Hematopoietic multipotent progenitor cell treated with erythropoietin and hydrocortisone succinate and interleukin-3 and kit ligand, for 8 days (in vitro differentiated cells): Measurements from ENCODE around the gene PCDH15.
"Not testable (repeated sequence)": the region's sequence is repeated elsewhere in the genome, so short reads cannot be mapped to it uniquely, and the experiment has no call there.

ENCODE experiments used
- DNase-seq: peaks from one replicate; pipeline ENCODE4 v3.0.0-alpha.2; 2015

The PCDH15 gene

GRCh38 chr10:54531296-54531695 lies 269.7 kb downstream of the PCDH15 start:
- no peak for DNase-seq

- DNase-seq: no peak
Observed at GRCh38 chr10:54530299-54530698, 270.7 kb downstream of the PCDH15 start.

GRCh38 chr10:54525816-54526215 lies 275.2 kb downstream of the PCDH15 start:
- DNase-seq: no peak

GRCh38 chr10:54515244-54515643 lies 285.8 kb downstream of the PCDH15 start:
- not testable (repeated sequence) for DNase-seq

GRCh38 chr10:54503863-54504262 lies 297.2 kb downstream of the PCDH15 start:
- no peak for DNase-seq

GRCh38 chr10:54501929-54502328 lies 299.1 kb downstream of the PCDH15 start:
- DNase-seq: no peak

GRCh38 chr10:54496852-54497251 lies 304.2 kb downstream of the PCDH15 start:
- no peak for DNase-seq

GRCh38 chr10:54487743-54488142 lies 313.3 kb downstream of the PCDH15 start:
- DNase-seq: no peak

GRCh38 chr10:54485971-54486370 lies 315.1 kb downstream of the PCDH15 start:
- DNase-seq: no peak

GRCh38 chr10:54484186-54484585 lies 316.8 kb downstream of the PCDH15 start:
- DNase-seq: no peak

GRCh38 chr10:54478601-54479000 lies 322.4 kb downstream of the PCDH15 start:
- no peak for DNase-seq

- no peak for DNase-seq
Observed at GRCh38 chr10:54477738-54478137, 323.3 kb downstream of the PCDH15 start.

GRCh38 chr10:54470324-54470631 lies 330.8 kb downstream of the PCDH15 start:
- no peak for DNase-seq

GRCh38 chr10:54469587-54470323 lies 331.3 kb downstream of the PCDH15 start:
- no peak for DNase-seq

- no peak for DNase-seq
Observed at GRCh38 chr10:54454271-54454670, 346.8 kb downstream of the PCDH15 start.

- no peak for DNase-seq
Observed at GRCh38 chr10:54449056-54449455, 352.0 kb downstream of the PCDH15 start.

GRCh38 chr10:54444170-54444569 lies 356.9 kb downstream of the PCDH15 start:
- no peak for DNase-seq

GRCh38 chr10:54441275-54441674 lies 359.8 kb downstream of the PCDH15 start:
- DNase-seq: no peak

- DNase-seq: no peak
Observed at GRCh38 chr10:54434782-54435181, 366.2 kb downstream of the PCDH15 start.

GRCh38 chr10:54415483-54415882 lies 385.5 kb downstream of the PCDH15 start:
- no peak for DNase-seq

GRCh38 chr10:54402576-54402975 lies 398.5 kb downstream of the PCDH15 start:
- peak; percentile 20 for DNase-seq

- no peak for DNase-seq
Observed at GRCh38 chr10:54396031-54396430, 405.0 kb downstream of the PCDH15 start.

GRCh38 chr10:54394598-54394997 lies 406.4 kb downstream of the PCDH15 start:
- not testable (repeated sequence) for DNase-seq

- DNase-seq: no peak
Observed at GRCh38 chr10:54372179-54372578, 428.9 kb downstream of the PCDH15 start.

- no peak for DNase-seq
Observed at GRCh38 chr10:54368984-54369383, 432.0 kb downstream of the PCDH15 start.
